SH-SY5Y (cell line): ENCODE data around the gene UNC13A.

ENCODE experiments used
- GATA2 ChIP-seq: IDR thresholded peaks from 2 replicates; pipeline ENCODE4 v1.6.1; 2011; ENCODE audit warnings: mild to moderate bottlenecking, low read depth, low read length
- GATA3 ChIP-seq: IDR thresholded peaks from 2 replicates; pipeline ENCODE4 v1.6.1; 2011; ENCODE audit warnings: low read depth, mild to moderate bottlenecking, low read length, moderate library complexity

- TF ChIP-seq GATA2 (no peak), GATA3 (no peak)
Observed at GRCh38 chr19:17632577-17632976, 55.6 kb downstream of the UNC13A start.
